Cardiac fibroblast (primary cell): ENCODE measurements around the gene RNU7-1.

Source experiments
- DNase-seq, 2 donors: peaks; one replicate each; pipeline versions ENCODE4 v3.0.0 to v3.0.0-alpha.2; 2010; ENCODE audit warnings: low read depth in 2 of 2
- H3K4me3 ChIP-seq, 2 donors: replicated peaks in 1 of 2; 1 replicate in 1 of 2; 2 replicates in 1 of 2; pipeline ENCODE4 v1.5.1; 2011; ENCODE audit warnings: low read depth in 2 of 2, low read length in 2 of 2, mild to moderate bottlenecking in 2 of 2, moderate library complexity in 1 of 2
- CTCF ChIP-seq: IDR thresholded peaks from one replicate; pipeline ENCODE4 v1.5.1; 2011; ENCODE audit warnings: low read depth, mild to moderate bottlenecking, low read length, inconsistent platforms

RNU7-1 gene

DNA sequence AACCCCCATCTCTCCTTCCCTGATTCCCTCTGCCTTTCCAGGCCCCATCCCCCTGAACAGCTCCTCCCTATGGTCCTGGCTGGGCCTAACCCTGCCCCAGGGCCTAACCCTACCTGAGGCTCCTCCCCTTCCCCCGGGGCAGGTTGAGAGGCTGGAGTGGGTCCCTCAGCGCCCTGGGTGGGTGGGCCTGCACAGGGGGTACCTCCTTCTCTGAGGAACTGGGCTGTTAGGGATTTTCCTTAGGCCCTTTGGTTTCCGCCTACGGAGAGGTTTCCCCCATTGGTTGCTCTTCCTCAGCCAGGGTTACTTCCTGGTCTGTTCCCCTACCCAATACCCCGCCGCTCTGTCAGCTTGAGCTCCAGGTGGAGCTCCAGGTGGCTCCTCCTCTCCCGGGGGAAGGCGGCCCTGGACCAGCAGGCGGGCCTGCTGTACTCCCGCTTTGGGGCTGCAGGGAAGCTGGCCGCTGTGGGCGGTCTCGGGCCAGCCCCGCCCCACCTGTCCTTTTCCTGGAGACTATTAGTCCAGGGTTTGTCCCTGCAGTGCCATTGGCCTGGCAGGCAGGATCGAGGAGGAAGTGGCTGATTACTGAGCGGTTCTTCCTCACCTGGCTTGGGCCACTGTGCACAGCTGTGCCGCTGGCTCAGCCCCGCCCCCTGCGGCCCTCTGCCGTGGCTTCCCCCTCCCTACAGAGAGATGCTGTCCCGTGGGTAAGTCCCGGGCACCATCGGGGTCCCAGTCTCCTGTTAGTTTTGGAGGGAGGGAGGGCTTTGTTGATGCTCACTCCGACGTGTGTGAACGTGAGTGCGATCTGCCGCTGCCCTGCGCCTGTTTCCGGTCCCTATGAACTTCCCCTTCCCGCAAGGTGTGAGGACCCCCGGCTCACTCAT is 2.7 kb downstream of the RNU7-1 start:
- DNase-seq = no peak
- no peak overlapping the region for H3K4me3 ChIP-seq
- no peak for TF ChIP-seq CTCF

DNA sequence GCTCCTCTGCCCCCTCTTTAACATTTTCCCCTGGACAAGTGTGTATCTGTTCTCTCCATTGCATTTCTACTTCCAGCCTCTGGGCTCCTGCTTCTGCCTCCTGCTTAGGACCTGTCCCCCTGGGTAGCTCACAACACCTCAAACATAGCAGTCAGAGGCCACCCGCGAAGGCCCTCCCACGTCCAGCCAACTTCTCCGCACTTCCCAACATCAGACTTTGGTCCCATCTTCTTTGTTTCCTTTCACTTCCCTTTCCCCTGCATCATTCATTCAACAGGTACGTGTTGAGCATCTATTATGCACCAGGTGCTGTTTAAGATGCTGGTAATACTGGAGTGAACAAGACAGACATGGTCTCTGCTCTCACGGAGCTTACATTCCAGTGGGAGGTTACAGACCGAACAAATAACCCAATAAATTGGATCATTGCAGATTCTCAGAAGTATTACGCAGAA is 3.3 kb downstream of the RNU7-1 start:
- H3K4me3 ChIP-seq = no peak overlapping the region
- DNase-seq = no peak
- no peak for TF ChIP-seq CTCF

GRCh38 chr12:6947615-6948014 is 4.0 kb downstream of the RNU7-1 start:
- no peak overlapping the region for H3K4me3 ChIP-seq
- TF ChIP-seq CTCF = no peak
- DNase-seq = no peak

GRCh38 chr12:6948873-6949594 is 5.4 kb downstream of the RNU7-1 start:
- peak; percentile 5 for TF ChIP-seq CTCF
- no peak for DNase-seq
- no peak overlapping the region for H3K4me3 ChIP-seq

DNA sequence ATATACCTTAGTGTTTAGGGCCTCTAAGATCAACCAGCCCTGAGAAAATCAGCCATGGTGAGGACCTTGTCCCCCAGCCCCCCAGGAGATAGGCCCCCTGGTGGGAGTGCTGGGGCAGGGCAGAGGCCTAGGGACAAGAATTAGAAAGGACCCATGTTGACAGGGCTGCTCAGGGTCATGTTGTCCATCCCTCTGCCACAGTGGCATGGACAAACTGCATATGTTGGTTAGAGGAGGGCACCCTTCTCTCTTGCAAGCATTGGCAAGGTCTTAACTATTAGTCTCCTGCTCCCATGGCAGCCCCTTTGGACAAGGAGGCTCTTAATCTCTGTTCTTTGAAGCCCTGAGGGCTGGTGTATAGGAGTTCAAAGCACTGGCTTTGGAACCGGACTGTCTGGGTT is 6.8 kb downstream of the RNU7-1 start:
- TF ChIP-seq CTCF = peak; percentile 35
- DNase-seq = no peak
- H3K4me3 ChIP-seq = no peak overlapping the region

DNA sequence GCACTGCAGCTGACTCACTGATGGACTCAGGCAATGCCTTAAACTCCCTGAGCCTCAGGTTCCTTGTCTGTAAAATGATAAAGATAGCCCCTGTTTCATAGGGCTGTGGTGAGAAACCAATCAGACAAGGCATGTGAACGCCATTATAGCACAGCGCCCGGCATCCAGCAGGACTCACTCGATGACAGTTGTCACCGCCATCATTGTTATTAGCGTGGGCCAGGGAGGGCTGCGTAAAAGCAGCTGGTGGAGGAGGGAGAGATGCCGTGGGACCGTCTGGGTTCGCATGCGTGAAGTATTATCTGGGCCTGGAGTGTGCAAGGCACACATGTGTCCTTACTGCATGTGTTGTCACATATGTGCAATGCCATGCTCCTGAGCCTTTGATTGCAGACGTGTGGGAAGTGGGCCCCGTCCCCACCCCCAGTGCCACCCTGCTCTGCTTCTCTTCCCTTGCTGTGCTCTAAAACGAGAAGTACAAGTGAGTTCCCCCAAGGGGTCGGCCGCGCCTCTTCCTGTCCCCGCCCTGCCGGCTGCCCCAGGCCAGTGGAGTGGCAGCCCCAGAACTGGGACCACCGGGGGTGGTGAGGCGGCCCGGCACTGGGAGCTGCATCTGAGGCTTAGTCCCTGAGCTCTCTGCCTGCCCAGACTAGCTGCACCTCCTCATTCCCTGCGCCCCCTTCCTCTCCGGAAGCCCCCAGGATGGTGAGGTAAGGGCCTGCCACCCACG is 7.4 kb downstream of the RNU7-1 start, which contains the start of gene PTPN6:
Gene PTPN6, plus strand, starts transcription at position 546 of the 730 bp plus-strand sequence. Its CDS starts 157 bp downstream, at position 703.
- TF ChIP-seq CTCF = no peak
- no peak within 1 kb of the TSS for H3K4me3 ChIP-seq
- no peak for DNase-seq
